ENCODE results near the gene ZC3H7A. TPM values are rescaled to one million over a fixed set of nuclear protein-coding genes. Genes with fewer than 3 reads are reported as not detected.

The ZC3H7A gene
- total and polyA plus RNA-seq, 4 donors: 12.4 to 37.7 (median 24.7) TPM

- TF ChIP-seq ZBTB33 (IDR thresholded peaks at IDR 0.05) (no peak), GABPA (IDR thresholded peaks at IDR 0.05 in 1 of 2, conservative IDR thresholded peaks at IDR 0.05 in 1 of 2) (no peak), HNF4A (conservative IDR thresholded peaks at IDR 0.05) (no peak), SP1 (IDR thresholded peaks at IDR 0.05) (no peak), HNF4G (IDR thresholded peaks at IDR 0.05) (no peak), TAF1 (conservative IDR thresholded peaks at IDR 0.05) (no peak)
These were observed 44.0 kb upstream of the ZC3H7A start (continued) for GRCh38 chr16:11841026-11841425.

- WGBS: 97% methylated on average over 7 of the region's 7 CpGs
- Histone ChIP-seq H3K4me3 (ENCODE audit: low read depth in 1 of 3, low read length in 3 of 3) (no peak overlapping the region), H3K27ac (ENCODE audit: low read depth in 1 of 2, low read length in 2 of 2) (no peak overlapping the region), H3K4me1 (ENCODE audit: control insufficient read depth in 4 of 4, insufficient read depth in 4 of 4, low read length in 3 of 4) (peaks cover 0 to 7% (median 4%) of the 10 kb centered on the region in 4 donors), H3K27me3 (ENCODE audit: control insufficient read depth in 4 of 4, insufficient read depth in 4 of 4, low read length in 3 of 4) (no peaks in the 10 kb centered on the region), H3K36me3 (ENCODE audit: control insufficient read depth in 4 of 4, insufficient read depth in 3 of 4, low read depth in 1 of 4, low read length in 3 of 4) (peaks cover 20 to 53% (median 37%) of the 10 kb centered on the region in 4 donors), H3K9me3 (ENCODE audit: control insufficient read depth in 4 of 4, low read length in 3 of 4) (no peaks in the 10 kb centered on the region), H3K9ac (ENCODE audit: low read depth in 1 of 2, low read length in 2 of 2) (no peak overlapping the region)
- no peak for DNase-seq (ENCODE audit: low spot score)
- no peak for TF ChIP-seq HNF4G (IDR thresholded peaks at IDR 0.05)
- no peak for TF ChIP-seq GABPA (IDR thresholded peaks at IDR 0.05 in 1 of 2, conservative IDR thresholded peaks at IDR 0.05 in 1 of 2)
These were observed 39.7 kb upstream of the ZC3H7A start for GRCh38 chr16:11836650-11837244.

- no peak overlapping the region for H3K9ac ChIP-seq (ENCODE audit: low read depth in 1 of 2, low read length in 2 of 2)
- no peaks in the 10 kb centered on the region for H3K27me3 ChIP-seq (ENCODE audit: control insufficient read depth in 4 of 4, insufficient read depth in 4 of 4, low read length in 3 of 4)
- H3K36me3 ChIP-seq (ENCODE audit: control insufficient read depth in 4 of 4, insufficient read depth in 3 of 4, low read depth in 1 of 4, low read length in 3 of 4): peaks cover 18 to 46% (median 30%) of the 10 kb centered on the region in 4 donors
- no peak overlapping the region for H3K27ac ChIP-seq (ENCODE audit: low read depth in 1 of 2, low read length in 2 of 2)
- 73% methylated on average over 9 of the region's 9 CpGs for WGBS
- no peaks in the 10 kb centered on the region for H3K9me3 ChIP-seq (ENCODE audit: control insufficient read depth in 4 of 4, low read length in 3 of 4)
- TF ChIP-seq HNF4G (IDR thresholded peaks at IDR 0.05): no peak
- no peak for TF ChIP-seq REST (IDR thresholded peaks at IDR 0.05)
- TF ChIP-seq YY1 (IDR thresholded peaks at IDR 0.05): no peak
- no peak for TF ChIP-seq HNF4A (conservative IDR thresholded peaks at IDR 0.05)
- no peak for TF ChIP-seq TAF1 (conservative IDR thresholded peaks at IDR 0.05)
- no peak for TF ChIP-seq FOXA2 (IDR thresholded peaks at IDR 0.05)
- TF ChIP-seq EGR1 (IDR thresholded peaks at IDR 0.05; ENCODE audit: low read depth in 2 of 2): no peak
- TF ChIP-seq GABPA (IDR thresholded peaks at IDR 0.05 in 1 of 2, conservative IDR thresholded peaks at IDR 0.05 in 1 of 2): no peak
- H3K4me1 ChIP-seq (ENCODE audit: control insufficient read depth in 4 of 4, insufficient read depth in 4 of 4, low read length in 3 of 4): peaks cover 0 to 7% (median 4%) of the 10 kb centered on the region in 4 donors
- no peak for DNase-seq (ENCODE audit: low spot score)
- no peak overlapping the region for H3K4me3 ChIP-seq (ENCODE audit: low read depth in 1 of 3, low read length in 3 of 3)
These were observed 39.0 kb upstream of the ZC3H7A start for GRCh38 chr16:11835891-11836649.
